ENCODE measurements around the gene SEC14L2.

GRCh38 chr22:30423959-30424533, 27.2 kb downstream of the SEC14L2 start:
- no peak for TF ChIP-seq CTCF (IDR thresholded peaks at IDR 0.05; ENCODE audit: low read depth, low read length)
- TF ChIP-seq EZH2phosphoT487 (IDR thresholded peaks at IDR 0.05; ENCODE audit: low read depth), result no peak

Measured in OCI-LY3 (cell line).